CD14-positive monocyte (primary cell): ENCODE data around the gene FAM236B. TPM values are rescaled to one million over a fixed set of nuclear protein-coding genes. Genes with fewer than 3 reads are reported as not detected.
"Not testable (repeated sequence)": the region's sequence is repeated elsewhere in the genome, so short reads cannot be mapped to it uniquely, and the experiment has no call there.

ENCODE experiments used
- DNase-seq, 3 donors: peaks; one replicate each; pipeline ENCODE4 v3.0.0-alpha.2; 2011 to 2022
- H2AFZ ChIP-seq: 2 replicates; pipeline ENCODE4 v1.6.0; 2012; ENCODE audit warnings: mild to moderate bottlenecking, low read depth, low read length, inconsistent platforms; ENCODE audit not compliant: insufficient read depth, poor library complexity, severe bottlenecking
- H3K27ac ChIP-seq, 2 donors: 1 replicate in 1 of 2; 2 replicates in 1 of 2; pipeline ENCODE4 v1.5.1; 2012 to 2013; ENCODE audit warnings: low read length in 2 of 2, control low read depth in 1 of 2, inconsistent platforms in 1 of 2, low read depth in 1 of 2, mild to moderate bottlenecking in 1 of 2
- H3K27me3 ChIP-seq, 2 donors: one replicate each; pipeline versions ENCODE4 v1.6.0 to v1.6.1; 2011 to 2013; ENCODE audit warnings: low read length in 2 of 2; ENCODE audit not compliant: control insufficient read depth in 2 of 2, insufficient read depth in 2 of 2
- H3K36me3 ChIP-seq, 2 donors: replicated peaks in 1 of 2; 1 replicate in 1 of 2; 2 replicates in 1 of 2; pipeline versions ENCODE4 v1.5.1 to v1.6.1; 2012 to 2013; ENCODE audit warnings: low read length in 2 of 2, control low read depth in 1 of 2, inconsistent platforms in 1 of 2, mild to moderate bottlenecking in 1 of 2; ENCODE audit not compliant: insufficient read depth in 2 of 2, control insufficient read depth in 1 of 2
- H3K4me1 ChIP-seq, 2 donors: 1 replicate in 1 of 2; 2 replicates in 1 of 2; pipeline versions ENCODE4 v1.5.1 to v1.6.1; 2012 to 2013; ENCODE audit warnings: low read length in 2 of 2, control low read depth in 1 of 2, inconsistent platforms in 1 of 2, mild to moderate bottlenecking in 1 of 2, moderate library complexity in 1 of 2; ENCODE audit not compliant: insufficient read depth in 2 of 2, control insufficient read depth in 1 of 2
- H3K4me2 ChIP-seq: replicated peaks from 2 replicates; pipeline ENCODE3; 2012; ENCODE audit warnings: low read length, moderate library complexity, mild to moderate bottlenecking; ENCODE audit not compliant: poor library complexity, severe bottlenecking; ENCODE audit errors: extremely low read depth
- H3K4me3 ChIP-seq, 3 experiments: fragments of 200-600 bp in 1 of 3; sonication (generic) in 1 of 3; replicated peaks in 1 of 3; 1 replicate in 2 of 3; 2 replicates in 1 of 3; pipeline ENCODE4 v1.5.1; 2011 to 2013; ENCODE audit warnings: low read length in 3 of 3, mild to moderate bottlenecking in 3 of 3, control low read depth in 2 of 3, low read depth in 2 of 3, inconsistent platforms in 1 of 3, moderate library complexity in 1 of 3
- H3K79me2 ChIP-seq: 2 replicates; pipeline ENCODE4 v1.6.0; 2012; ENCODE audit warnings: mild to moderate bottlenecking, control low read depth, inconsistent platforms, low read length, moderate library complexity; ENCODE audit not compliant: insufficient read depth
- H3K9ac ChIP-seq: 2 replicates; pipeline ENCODE4 v1.6.0; 2017; ENCODE audit warnings: low read length, mild to moderate bottlenecking; ENCODE audit not compliant: insufficient read depth, poor library complexity, severe bottlenecking
- H3K9me3 ChIP-seq, 2 donors: replicated peaks in 1 of 2; 1 replicate in 1 of 2; 2 replicates in 1 of 2; pipeline versions ENCODE4 v1.5.1 to v1.6.1; 2012 to 2013; ENCODE audit warnings: low read length in 2 of 2, control low read depth in 1 of 2; ENCODE audit not compliant: control insufficient read depth in 1 of 2, insufficient read depth in 1 of 2
- H4K20me1 ChIP-seq: 2 replicates; pipeline ENCODE4 v1.6.0; 2012; ENCODE audit warnings: mild to moderate bottlenecking, low read length, control low read depth, moderate library complexity; ENCODE audit not compliant: insufficient read depth
- H3K27ac Mint-ChIP-seq, 7 donors: one replicate each; pipeline ENCODE4 v1.8.0; 2020; ENCODE audit warnings: mild to moderate bottlenecking in 7 of 7, mixed read lengths in 7 of 7, moderate library complexity in 6 of 7, inconsistent platforms in 2 of 7
- H3K27me3 Mint-ChIP-seq, 3 donors: one replicate each; pipeline ENCODE4 v1.8.0; 2021 to 2022; ENCODE audit warnings: low read depth in 3 of 3, mild to moderate bottlenecking in 3 of 3, mixed read lengths in 3 of 3, moderate library complexity in 3 of 3, inconsistent platforms in 1 of 3
- H3K36me3 Mint-ChIP-seq, 2 donors: one replicate each; pipeline ENCODE4 v1.8.0; 2020; ENCODE audit warnings: mixed read lengths in 2 of 2, inconsistent platforms in 1 of 2, mild to moderate bottlenecking in 1 of 2
- H3K4me1 Mint-ChIP-seq: one replicate; pipeline ENCODE4 v1.8.0; 2020; ENCODE audit warnings: mild to moderate bottlenecking, mixed read lengths
- H3K4me3 Mint-ChIP-seq, 2 donors: one replicate each; pipeline ENCODE4 v1.8.0; 2020; ENCODE audit warnings: mild to moderate bottlenecking in 2 of 2, mixed read lengths in 2 of 2, moderate library complexity in 1 of 2
- H3K9me3 Mint-ChIP-seq, 7 donors: one replicate each; pipeline ENCODE4 v1.8.0; 2020 to 2022; ENCODE audit warnings: mixed read lengths in 7 of 7, mild to moderate bottlenecking in 6 of 7, moderate library complexity in 6 of 7, inconsistent platforms in 2 of 7
- WGBS: methylation state at CpG from one replicate; pipeline ENCODE4 v1.1.5; 2013; ENCODE audit warnings: missing lambda C conversion rate; ENCODE audit not compliant: insufficient coverage; 5-methylcytosine and 5-hydroxymethylcytosine counted together
- intact Hi-C, 2 donors: fragments of 100-400 bp; cut with micrococcal nuclease; formaldehyde crosslinking; loops; one replicate each; pipeline versions ENCODE4 v1.15.0 to v1.15.1; 2023
- polyA plus RNA-seq, 3 donors: library from polyadenylated mRNA; depleted of rRNA in 1 of 3; unstranded in 2 of 3; stranded (reverse) in 1 of 3; fragments of 300-500 nt in 2 of 3; fragments of >200 nt in 1 of 3; fragmentation: Illumina TruSeq in 2 of 3; gene quantifications; 1 replicate in 2 of 3; 2 replicates in 1 of 3; pipeline ENCODE4 v1.2.3, GENCODE V29; 2012 to 2021

FAM236B gene
- polyA plus RNA-seq, 3 donors, result not detected

GRCh38 chrX:72788142-72788541 is 5.7 kb upstream of the FAM236B start:
- H3K27me3 ChIP-seq, H3K4me1 ChIP-seq, H3K9ac ChIP-seq, H3K4me3 Mint-ChIP-seq, H3K4me1 Mint-ChIP-seq, H3K36me3 Mint-ChIP-seq, H3K4me3 ChIP-seq, H3K27me3 Mint-ChIP-seq, H3K9me3 ChIP-seq, DNase-seq, H3K36me3 ChIP-seq, H4K20me1 ChIP-seq, H3K9me3 Mint-ChIP-seq, H3K27ac ChIP-seq, H3K79me2 ChIP-seq, H3K4me2 ChIP-seq, H3K27ac Mint-ChIP-seq, H2AFZ ChIP-seq, intact Hi-C loops: not testable (repeated sequence)
- no CpG with 5 or more reads among the region's 1 CpG for WGBS

- intact Hi-C loops, H3K4me3 ChIP-seq, H3K79me2 ChIP-seq, H3K4me1 ChIP-seq, H3K9ac ChIP-seq, H3K27ac ChIP-seq, H3K4me1 Mint-ChIP-seq, H3K27me3 Mint-ChIP-seq, H3K27ac Mint-ChIP-seq, H3K36me3 ChIP-seq, H3K27me3 ChIP-seq, H3K9me3 ChIP-seq, H3K9me3 Mint-ChIP-seq, H2AFZ ChIP-seq, H4K20me1 ChIP-seq, H3K4me3 Mint-ChIP-seq, H3K36me3 Mint-ChIP-seq, DNase-seq, H3K4me2 ChIP-seq: not testable (repeated sequence)
- no CpG with 5 or more reads among the region's 6 CpGs for WGBS
Observed at GRCh38 chrX:72783964-72784363, 1.5 kb upstream of the FAM236B start.

- H3K4me3 Mint-ChIP-seq, H3K9me3 Mint-ChIP-seq, DNase-seq, H3K4me2 ChIP-seq, H3K4me1 Mint-ChIP-seq, H3K36me3 ChIP-seq, H3K79me2 ChIP-seq, H3K27me3 Mint-ChIP-seq, intact Hi-C loops, H3K4me3 ChIP-seq, H3K27ac ChIP-seq, H3K27me3 ChIP-seq, H3K9me3 ChIP-seq, H3K4me1 ChIP-seq, H3K36me3 Mint-ChIP-seq, H2AFZ ChIP-seq, H4K20me1 ChIP-seq, H3K9ac ChIP-seq, H3K27ac Mint-ChIP-seq: not testable (repeated sequence)
- WGBS, result no CpG with 5 or more reads among the region's 8 CpGs
Observed at GRCh38 chrX:72783365-72783936, 991 bp upstream of the FAM236B start.

GRCh38 chrX:72778146-72778545 is 4.3 kb downstream of the FAM236B start:
- H3K4me1 Mint-ChIP-seq, H3K27me3 ChIP-seq, H2AFZ ChIP-seq, H3K27me3 Mint-ChIP-seq, H3K36me3 ChIP-seq, H3K4me3 Mint-ChIP-seq, H3K4me1 ChIP-seq, H3K9me3 Mint-ChIP-seq, H3K9me3 ChIP-seq, H4K20me1 ChIP-seq, H3K27ac ChIP-seq, H3K79me2 ChIP-seq, H3K9ac ChIP-seq, H3K27ac Mint-ChIP-seq, H3K4me2 ChIP-seq, H3K36me3 Mint-ChIP-seq, H3K4me3 ChIP-seq, DNase-seq, intact Hi-C loops: not testable (repeated sequence)
- WGBS, result no CpG with 5 or more reads among the region's 6 CpGs
